K562 (cell line): Measurements from ENCODE around the gene RACK1. TPM values are rescaled to one million over a fixed set of nuclear protein-coding genes. Genes with fewer than 3 reads are reported as not detected.

Experiments
- BCL6 ChIP-seq: fragments of 250-450 bp; sonication (Bioruptor Pico); IDR thresholded peaks from 2 replicates; pipeline ENCODE4 v1.4.0; 2020
- BCLAF1 ChIP-seq, 2 experiments: fragments of 450-650 bp in 1 of 2; IDR thresholded peaks; 2 replicates each; pipeline ENCODE4 v1.6.1; 2011 to 2017; ENCODE audit warnings: low read depth in 2 of 2, antibody characterized with exemption in 1 of 2, borderline replicate concordance in 1 of 2, low read length in 1 of 2, mild to moderate bottlenecking in 1 of 2, mixed read lengths in 1 of 2; ENCODE audit not compliant: control insufficient read depth in 1 of 2
- FOXA3 ChIP-seq, 2 experiments: fragments of 450-650 bp in 1 of 2; sonication (generic) in 1 of 2; formaldehyde crosslinking; IDR thresholded peaks in 1 of 2; conservative IDR thresholded peaks in 1 of 2; 2 replicates each; pipeline versions ENCODE4 v1.4.0 to v1.8.0; 2020 to 2022; ENCODE audit warnings: mild to moderate bottlenecking in 2 of 2, missing genetic modification reagents in 1 of 2
- HBP1 ChIP-seq: fragments of 450-650 bp; formaldehyde crosslinking; IDR thresholded peaks from 2 replicates; pipeline ENCODE4 v1.4.0; 2022; ENCODE audit warnings: missing genetic modification characterization
- MCM3 ChIP-seq: fragments of 450-650 bp; IDR thresholded peaks from 2 replicates; pipeline ENCODE4 v1.6.1; 2016
- POLR2AphosphoS5 ChIP-seq: IDR thresholded peaks from 2 replicates; pipeline ENCODE4 v1.6.1; 2011; ENCODE audit warnings: mild to moderate bottlenecking, low read depth, low read length, moderate library complexity; ENCODE audit not compliant: control insufficient read depth, insufficient read depth
- PTRF ChIP-seq: fragments of 450-650 bp; IDR thresholded peaks from 2 replicates; pipeline ENCODE4 v1.6.1; 2016; ENCODE audit warnings: mild to moderate bottlenecking, missing genetic modification characterization, missing compliant biosample characterization
- SP2 ChIP-seq: IDR thresholded peaks from 2 replicates; pipeline ENCODE4 v1.6.1; 2011; ENCODE audit warnings: mild to moderate bottlenecking, low read depth, low read length, moderate library complexity; ENCODE audit not compliant: poor library complexity, severe bottlenecking; ENCODE audit errors: extremely low read depth
- TAF15 ChIP-seq: fragments of 200-400 bp; formaldehyde crosslinking; IDR thresholded peaks from 2 replicates; pipeline ENCODE4 v1.6.1; 2017; ENCODE audit warnings: mild to moderate bottlenecking, low read depth, low read length, moderate library complexity
- ZBTB26 ChIP-seq: fragments of 450-650 bp; formaldehyde crosslinking; IDR thresholded peaks from 2 replicates; pipeline ENCODE4 v1.4.0; 2022; ENCODE audit warnings: missing genetic modification characterization
- ZNF274 ChIP-seq: IDR thresholded peaks from 2 replicates; pipeline ENCODE4 v1.6.1; 2011; ENCODE audit warnings: low read depth, mild to moderate bottlenecking, low read length, moderate library complexity, borderline replicate concordance
- ZNF318 ChIP-seq, 2 experiments: fragments of 450-650 bp; IDR thresholded peaks; 2 replicates each; pipeline ENCODE4 v1.6.1; 2016; ENCODE audit warnings: mild to moderate bottlenecking in 2 of 2, borderline replicate concordance in 1 of 2, low read depth in 1 of 2, moderate library complexity in 1 of 2
- polyA plus RNA-seq, 8 experiments: library from polyadenylated mRNA; depleted of rRNA in 4 of 8; stranded (reverse) in 5 of 8; unstranded in 3 of 8; fragments of >200 nt; fragmentation: Nextera tagmentation in 2 of 8; fragmentation: Illumina TruSeq in 1 of 8; extraction: Ambion mirVana in 2 of 8; extraction: Trizol in 1 of 8; gene quantifications; 2 replicates each; pipeline versions ENCODE4 v1.2.1 to v1.2.3, GENCODE V29; 2011 to 2014; ENCODE audit warnings: inconsistent platforms in 1 of 8, missing spikeins in 1 of 8
- total RNA-seq, 7 experiments: library from RNA; depleted of rRNA in 6 of 7; stranded (reverse); fragments of >200 nt in 6 of 7; fragmentation: Illumina TruSeq in 2 of 7; extraction: Trizol in 2 of 7; gene quantifications; 2 replicates each; pipeline versions ENCODE4 v1.2.1 to v1.2.3, GENCODE V29; 2011 to 2021; ENCODE audit warnings: low replicate concordance in 1 of 7

Gene RACK1
- total and polyA plus RNA-seq, 9 of the 15 experiments (the other 6 are each of a cell fraction or from before 2014, with no cell fraction given), result 2,303 to 5,311 (median 3,833) TPM

- TF ChIP-seq HBP1 (CRISPR knock-in tag) (0 out of 2 replicates have a peak, but pooled peaks have one; percentile 21), ZNF274 (peak; percentile 43; the same call in 1 of the 2 replicates), MCM3 (no peak), ZNF318 (IDR thresholded peaks at IDR 0.05; ENCODE audit: borderline replicate concordance in 1 of 2, low read depth in 1 of 2) (no peak), BCLAF1 (IDR thresholded peaks at IDR 0.05; ENCODE audit: borderline replicate concordance in 1 of 2, control insufficient read depth in 1 of 2, low read depth in 2 of 2, low read length in 1 of 2) (peak in 1 of 2 experiments; percentile 38; a peak in 1 of 4 replicates), TAF15 (no peak), ZBTB26 (CRISPR knock-in tag) (peak; percentile 34; the same call in 1 of the 2 replicates), FOXA3 (CRISPR knock-in tag; conservative IDR thresholded peaks at IDR 0.05 in 1 of 2, IDR thresholded peaks at IDR 0.05 in 1 of 2) (peak; percentile 36 to 87; a peak in 3 of 4 replicates), PTRF (no peak), POLR2AphosphoS5 (peak; percentile 6; the same call in 1 of the 2 replicates), BCL6 (no peak), SP2 (no peak)
These were observed 7.2 kb downstream of the RACK1 start (continued) for GRCh38 chr5:181236471-181236870.
